ENCODE measurements around the gene ZIC1. TPM values are rescaled to one million over a fixed set of nuclear protein-coding genes. Genes with fewer than 3 reads are reported as not detected.

Gene ZIC1
- total RNA-seq, 2 experiments from 2014 or later, result not detected

Other genes starting within 250 kb of the ZIC1 start
- gene ZIC4, start 2.8 kb upstream of the ZIC1 start, total RNA-seq, result not detected

Data from activated naive CD4-positive, alpha-beta T cell treated with anti-CD3 and anti-CD28 coated beads for 36 hours (primary cell).